GM12878 (cell line): ENCODE data around the gene ACTA2. TPM values are rescaled to one million over a fixed set of nuclear protein-coding genes. Genes with fewer than 3 reads are reported as not detected.

ENCODE experiments used
- BHLHE40 ChIP-seq, 2 experiments: fragments of 450-650 bp in 1 of 2; IDR thresholded peaks; 2 replicates each; pipeline ENCODE4 v1.6.1; 2011 to 2017; ENCODE audit warnings: low read depth in 2 of 2, borderline replicate concordance in 1 of 2, improper control_type of control experiment in 1 of 2, low read length in 1 of 2, mild to moderate bottlenecking in 1 of 2
- EGR1 ChIP-seq, 2 experiments: IDR thresholded peaks; 1 replicate in 1 of 2; 2 replicates in 1 of 2; pipeline ENCODE4 v1.6.1; 2011 to 2012; ENCODE audit warnings: low read depth in 2 of 2, low read length in 2 of 2, borderline replicate concordance in 1 of 2, mild to moderate bottlenecking in 1 of 2, moderate library complexity in 1 of 2
- ELK1 ChIP-seq: IDR thresholded peaks from 2 replicates; pipeline ENCODE4 v1.6.1; 2012; ENCODE audit warnings: low read depth, low read length, improper control_type of control experiment
- ESRRA ChIP-seq: IDR thresholded peaks from 2 replicates; pipeline ENCODE4 v1.6.1; 2012; ENCODE audit warnings: mild to moderate bottlenecking, low read length, improper control_type of control experiment
- FOXK2 ChIP-seq: fragments of 450-650 bp; IDR thresholded peaks from 2 replicates; pipeline ENCODE4 v1.6.1; 2017; ENCODE audit warnings: mild to moderate bottlenecking, moderate library complexity
- FOXM1 ChIP-seq: IDR thresholded peaks from 2 replicates; pipeline ENCODE4 v1.6.1; 2012; ENCODE audit warnings: low read depth, mild to moderate bottlenecking, inconsistent platforms, low read length, moderate library complexity
- HDAC2 ChIP-seq: fragments of 200-600 bp; sonication (generic); IDR thresholded peaks from 2 replicates; pipeline ENCODE4 v1.6.1; 2017
- LARP7 ChIP-seq: fragments of 450-650 bp; IDR thresholded peaks from 2 replicates; pipeline ENCODE4 v1.6.1; 2017; ENCODE audit warnings: mild to moderate bottlenecking
- NFXL1 ChIP-seq: fragments of 450-650 bp; IDR thresholded peaks from 2 replicates; pipeline ENCODE4 v1.6.1; 2017; ENCODE audit warnings: antibody characterized with exemption, mild to moderate bottlenecking, borderline replicate concordance
- NRF1 ChIP-seq: conservative IDR thresholded peaks from 2 replicates; pipeline ENCODE4 v1.6.1; 2011; ENCODE audit warnings: mild to moderate bottlenecking, low read depth, low read length, improper control_type of control experiment
- PKNOX1 ChIP-seq: fragments of 450-650 bp; IDR thresholded peaks from 2 replicates; pipeline ENCODE4 v1.6.1; 2016; ENCODE audit warnings: mild to moderate bottlenecking
- PML ChIP-seq: IDR thresholded peaks from 2 replicates; pipeline ENCODE4 v1.6.1; 2012; ENCODE audit warnings: low read length, inconsistent platforms
- POLR2A ChIP-seq: IDR thresholded peaks from 2 replicates; pipeline ENCODE4 v1.6.1; 2011; ENCODE audit warnings: low read depth, mild to moderate bottlenecking, low read length
- RBBP5 ChIP-seq: fragments of 200-600 bp; sonication (generic); conservative IDR thresholded peaks from 2 replicates; pipeline ENCODE4 v1.6.1; 2016
- RELA ChIP-seq: fragments of 450-650 bp; IDR thresholded peaks from 2 replicates; pipeline ENCODE4 v1.8.0; 2014; ENCODE audit warnings: borderline replicate concordance; ENCODE audit not compliant: partially characterized antibody
- SPI1 ChIP-seq: IDR thresholded peaks from 2 replicates; pipeline ENCODE4 v1.6.1; 2011; ENCODE audit warnings: low read depth, mild to moderate bottlenecking, low read length, moderate library complexity, borderline replicate concordance; ENCODE audit not compliant: insufficient read depth
- TCF3 ChIP-seq: IDR thresholded peaks from 2 replicates; pipeline ENCODE4 v1.6.1; 2012; ENCODE audit warnings: low read depth, mild to moderate bottlenecking, low read length, borderline replicate concordance; ENCODE audit not compliant: insufficient read depth
- WRNIP1 ChIP-seq: IDR thresholded peaks from 2 replicates; pipeline ENCODE4 v1.6.1; 2011; ENCODE audit warnings: low read depth, low read length, improper control_type of control experiment, borderline replicate concordance
- ZSCAN29 ChIP-seq: fragments of 450-650 bp; IDR thresholded peaks from 2 replicates; pipeline ENCODE4 v1.6.1; 2017; ENCODE audit warnings: mild to moderate bottlenecking, moderate library complexity
- polyA plus RNA-seq, 11 experiments: library from polyadenylated mRNA; depleted of rRNA in 4 of 11; unstranded in 6 of 11; stranded (reverse) in 5 of 11; fragments of >200 nt; fragmentation: Nextera tagmentation in 4 of 11; fragmentation: Illumina TruSeq in 1 of 11; extraction: Ambion mirVana in 4 of 11; extraction: Trizol in 1 of 11; gene quantifications; 1 replicate in 1 of 11; 2 replicates in 10 of 11; pipeline versions ENCODE4 v1.2.1 to v1.2.3, GENCODE V29; 2011 to 2016; ENCODE audit warnings: inconsistent platforms in 2 of 11, missing spikeins in 2 of 11, low read depth in 1 of 11
- total RNA-seq, 4 experiments: library from RNA; depleted of rRNA in 3 of 4; stranded (reverse); fragments of >200 nt in 3 of 4; fragmentation: Illumina TruSeq in 1 of 4; extraction: Trizol in 1 of 4; gene quantifications; 2 replicates each; pipeline versions ENCODE4 v1.2.1 to v1.2.3, GENCODE V29; 2013 to 2021
- TF ChIP-seq, protein P1 (sequence below): fragments of 450-650 bp; conservative IDR thresholded peaks from 2 replicates; pipeline ENCODE4 v1.6.1; 2017; ENCODE audit warnings: mild to moderate bottlenecking, moderate library complexity
- TF ChIP-seq, protein P2 (sequence below): fragments of 450-650 bp; formaldehyde crosslinking; IDR thresholded peaks from 2 replicates; pipeline ENCODE4 v1.4.0; 2022; ENCODE audit warnings: mild to moderate bottlenecking, moderate library complexity
- TF ChIP-seq, protein P3 (sequence below): fragments of 450-650 bp; IDR thresholded peaks from 2 replicates; pipeline ENCODE4 v1.6.1; 2017; ENCODE audit warnings: borderline replicate concordance

ACTA2 gene
- total and polyA plus RNA-seq, 10 of the 15 experiments (the other 5 are each of a cell fraction or from before 2014, with no cell fraction given) = 7.4 to 78.2 (median 32.4) TPM

DNA sequence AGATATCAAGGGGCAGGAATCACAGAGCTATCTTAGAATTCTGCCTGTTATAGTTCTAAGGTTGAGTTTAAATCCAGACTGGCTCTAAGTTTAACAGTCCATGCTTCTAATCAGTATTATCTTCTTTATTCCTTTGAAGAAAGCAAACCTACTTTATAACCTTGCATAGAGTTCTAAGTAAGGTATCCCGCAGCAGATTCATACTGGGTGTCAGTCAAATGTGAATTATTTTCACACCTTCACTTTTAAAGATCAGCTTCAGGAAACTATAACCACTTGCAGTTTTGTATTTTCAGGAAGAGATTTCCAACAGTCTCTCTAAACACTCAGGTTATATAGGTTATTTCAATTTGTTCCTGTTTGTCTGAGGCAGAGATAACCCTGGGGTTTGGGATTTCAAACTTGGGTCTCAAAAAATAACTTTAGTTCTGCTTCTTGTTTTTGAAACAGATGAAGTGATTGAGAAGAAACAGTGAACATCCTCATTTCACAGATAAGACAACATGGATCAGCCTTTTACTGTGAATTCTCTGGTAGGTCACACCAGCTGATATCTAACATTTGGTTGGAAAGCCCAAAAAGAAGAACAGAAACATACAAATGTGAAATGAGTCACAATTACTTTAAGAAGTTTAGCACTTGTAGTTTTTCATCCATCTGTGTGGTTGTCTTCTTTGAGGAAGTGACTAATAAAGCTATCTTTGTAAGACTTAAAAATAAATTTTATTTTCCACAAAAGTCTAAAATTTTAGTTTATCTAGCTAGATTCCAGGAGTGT, 51.2 kb downstream of the ACTA2 start (continued):
- TF ChIP-seq PKNOX1 (peak; percentile 91), PML (peak; percentile 62; the same call in 1 of the 2 replicates), POLR2A (no peak), RBBP5 (no peak), BHLHE40 (IDR thresholded peaks at IDR 0.05; ENCODE audit: borderline replicate concordance in 1 of 2, low read depth in 2 of 2, low read length in 1 of 2) (peak in 1 of 2 experiments; percentile 26; a peak in 2 of 4 replicates), SPI1 (peak; percentile 98), WRNIP1 (no peak), FOXM1 (peak; percentile 95; the same call in 1 of the 2 replicates), TCF3 (no peak), ZSCAN29 (no peak), ELK1 (no peak), ESRRA (no peak), RELA (no peak), EGR1 (IDR thresholded peaks at IDR 0.05; ENCODE audit: borderline replicate concordance in 1 of 2, low read depth in 2 of 2, low read length in 2 of 2) (no peak), NRF1 (no peak), HDAC2 (no peak), NFXL1 (no peak), FOXK2 (no peak), LARP7 (no peak)
- TF ChIP-seq, protein P1, sequence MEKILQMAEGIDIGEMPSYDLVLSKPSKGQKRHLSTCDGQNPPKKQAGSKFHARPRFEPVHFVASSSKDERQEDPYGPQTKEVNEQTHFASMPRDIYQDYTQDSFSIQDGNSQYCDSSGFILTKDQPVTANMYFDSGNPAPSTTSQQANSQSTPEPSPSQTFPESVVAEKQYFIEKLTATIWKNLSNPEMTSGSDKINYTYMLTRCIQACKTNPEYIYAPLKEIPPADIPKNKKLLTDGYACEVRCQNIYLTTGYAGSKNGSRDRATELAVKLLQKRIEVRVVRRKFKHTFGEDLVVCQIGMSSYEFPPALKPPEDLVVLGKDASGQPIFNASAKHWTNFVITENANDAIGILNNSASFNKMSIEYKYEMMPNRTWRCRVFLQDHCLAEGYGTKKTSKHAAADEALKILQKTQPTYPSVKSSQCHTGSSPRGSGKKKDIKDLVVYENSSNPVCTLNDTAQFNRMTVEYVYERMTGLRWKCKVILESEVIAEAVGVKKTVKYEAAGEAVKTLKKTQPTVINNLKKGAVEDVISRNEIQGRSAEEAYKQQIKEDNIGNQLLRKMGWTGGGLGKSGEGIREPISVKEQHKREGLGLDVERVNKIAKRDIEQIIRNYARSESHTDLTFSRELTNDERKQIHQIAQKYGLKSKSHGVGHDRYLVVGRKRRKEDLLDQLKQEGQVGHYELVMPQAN = no peak
- TF ChIP-seq, protein P2, sequence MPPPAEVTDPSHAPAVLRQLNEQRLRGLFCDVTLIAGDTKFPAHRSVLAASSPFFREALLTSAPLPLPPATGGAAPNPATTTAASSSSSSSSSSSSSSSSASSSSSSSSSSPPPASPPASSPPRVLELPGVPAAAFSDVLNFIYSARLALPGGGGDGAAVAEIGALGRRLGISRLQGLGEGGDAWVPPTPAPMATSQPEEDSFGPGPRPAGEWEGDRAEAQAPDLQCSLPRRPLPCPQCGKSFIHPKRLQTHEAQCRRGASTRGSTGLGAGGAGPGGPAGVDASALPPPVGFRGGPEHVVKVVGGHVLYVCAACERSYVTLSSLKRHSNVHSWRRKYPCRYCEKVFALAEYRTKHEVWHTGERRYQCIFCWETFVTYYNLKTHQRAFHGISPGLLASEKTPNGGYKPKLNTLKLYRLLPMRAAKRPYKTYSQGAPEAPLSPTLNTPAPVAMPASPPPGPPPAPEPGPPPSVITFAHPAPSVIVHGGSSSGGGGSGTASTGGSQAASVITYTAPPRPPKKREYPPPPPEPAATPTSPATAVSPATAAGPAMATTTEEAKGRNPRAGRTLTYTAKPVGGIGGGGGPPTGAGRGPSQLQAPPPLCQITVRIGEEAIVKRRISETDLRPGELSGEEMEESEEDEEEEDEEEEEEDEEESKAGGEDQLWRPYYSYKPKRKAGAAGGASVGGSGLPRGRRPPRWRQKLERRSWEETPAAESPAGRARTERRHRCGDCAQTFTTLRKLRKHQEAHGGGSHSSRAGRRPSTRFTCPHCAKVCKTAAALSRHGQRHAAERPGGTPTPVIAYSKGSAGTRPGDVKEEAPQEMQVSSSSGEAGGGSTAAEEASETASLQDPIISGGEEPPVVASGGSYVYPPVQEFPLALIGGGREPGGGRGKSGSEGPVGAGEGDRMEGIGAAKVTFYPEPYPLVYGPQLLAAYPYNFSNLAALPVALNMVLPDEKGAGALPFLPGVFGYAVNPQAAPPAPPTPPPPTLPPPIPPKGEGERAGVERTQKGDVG = no peak
- TF ChIP-seq, protein P3, sequence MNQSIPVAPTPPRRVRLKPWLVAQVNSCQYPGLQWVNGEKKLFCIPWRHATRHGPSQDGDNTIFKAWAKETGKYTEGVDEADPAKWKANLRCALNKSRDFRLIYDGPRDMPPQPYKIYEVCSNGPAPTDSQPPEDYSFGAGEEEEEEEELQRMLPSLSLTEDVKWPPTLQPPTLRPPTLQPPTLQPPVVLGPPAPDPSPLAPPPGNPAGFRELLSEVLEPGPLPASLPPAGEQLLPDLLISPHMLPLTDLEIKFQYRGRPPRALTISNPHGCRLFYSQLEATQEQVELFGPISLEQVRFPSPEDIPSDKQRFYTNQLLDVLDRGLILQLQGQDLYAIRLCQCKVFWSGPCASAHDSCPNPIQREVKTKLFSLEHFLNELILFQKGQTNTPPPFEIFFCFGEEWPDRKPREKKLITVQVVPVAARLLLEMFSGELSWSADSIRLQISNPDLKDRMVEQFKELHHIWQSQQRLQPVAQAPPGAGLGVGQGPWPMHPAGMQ = no peak
